PFSK-1 (cell line): ENCODE data around the gene TAF3.

ENCODE experiments used
- FOXP2 ChIP-seq: optimal IDR thresholded peaks from 2 replicates; pipeline ENCODE3; 2011; ENCODE audit warnings: borderline replicate concordance, control low read depth, inconsistent platforms; ENCODE audit not compliant: insufficient read depth; ENCODE audit errors: extremely low read length, extremely low read depth
- POLR2AphosphoS5 ChIP-seq: IDR thresholded peaks from 2 replicates; pipeline ENCODE4 v1.6.1; 2012; ENCODE audit warnings: low read depth, mild to moderate bottlenecking, control low read depth, low read length, moderate library complexity
- REST ChIP-seq, 2 experiments: IDR thresholded peaks; 2 replicates each; pipeline versions ENCODE4 v1.6.1 to v1.8.0; 2011 to 2012; ENCODE audit warnings: low read depth in 2 of 2, low read length in 2 of 2, control low read depth in 1 of 2, inconsistent platforms in 1 of 2, mild to moderate bottlenecking in 1 of 2, moderate library complexity in 1 of 2; ENCODE audit not compliant: insufficient read depth in 1 of 2
- SIN3A ChIP-seq: IDR thresholded peaks from 2 replicates; pipeline ENCODE4 v1.6.1; 2012; ENCODE audit warnings: mild to moderate bottlenecking, low read length, moderate library complexity, borderline replicate concordance; ENCODE audit not compliant: insufficient read depth
- TAF1 ChIP-seq: IDR thresholded peaks from 2 replicates; pipeline ENCODE4 v1.6.1; 2012; ENCODE audit warnings: low read length, control low read depth, borderline replicate concordance; ENCODE audit not compliant: insufficient read depth

TAF3 gene

GRCh38 chr10:8061274-8062211 is 243.2 kb downstream of the TAF3 start:
- TF ChIP-seq POLR2AphosphoS5 (0 out of 2 replicates have a peak, but pooled peaks have one; percentile 16), SIN3A (0 out of 2 replicates have a peak, but pooled peaks have one; percentile 34), REST (IDR thresholded peaks at IDR 0.05; ENCODE audit: insufficient read depth in 1 of 2, low read depth in 2 of 2, low read length in 2 of 2) (no peak)

GRCh38 chr10:8063128-8063908 is 245.0 kb downstream of the TAF3 start:
- no peak for TF ChIP-seq SIN3A
- TF ChIP-seq POLR2AphosphoS5, result 0 out of 2 replicates have a peak, but pooled peaks have one; percentile 3
- TF ChIP-seq FOXP2, result no peak
- TF ChIP-seq REST (IDR thresholded peaks at IDR 0.05; ENCODE audit: insufficient read depth in 1 of 2, low read depth in 2 of 2, low read length in 2 of 2), result no peak

- no peak for TF ChIP-seq FOXP2
- TF ChIP-seq POLR2AphosphoS5, result 0 out of 2 replicates have a peak, but pooled peaks have one; percentile 6
These were observed 245.6 kb downstream of the TAF3 start for GRCh38 chr10:8063935-8064334.

GRCh38 chr10:8064436-8064835 is 246.1 kb downstream of the TAF3 start:
- TF ChIP-seq REST (IDR thresholded peaks at IDR 0.05; ENCODE audit: insufficient read depth in 1 of 2, low read depth in 2 of 2, low read length in 2 of 2) (no peak), SIN3A (no peak), TAF1 (no peak), POLR2AphosphoS5 (no peak), FOXP2 (no peak)

- TF ChIP-seq TAF1 (no peak), REST (IDR thresholded peaks at IDR 0.05; ENCODE audit: insufficient read depth in 1 of 2, low read depth in 2 of 2, low read length in 2 of 2) (no peak), POLR2AphosphoS5 (no peak), SIN3A (no peak), FOXP2 (no peak)
These were observed 247.3 kb downstream of the TAF3 start for GRCh38 chr10:8065651-8066050.
